ENCODE data around the gene PTPRT.
"Not testable (repeated sequence)": the region's sequence is repeated elsewhere in the genome, so short reads cannot be mapped to it uniquely, and the experiment has no call there.

Gene PTPRT

DNA sequence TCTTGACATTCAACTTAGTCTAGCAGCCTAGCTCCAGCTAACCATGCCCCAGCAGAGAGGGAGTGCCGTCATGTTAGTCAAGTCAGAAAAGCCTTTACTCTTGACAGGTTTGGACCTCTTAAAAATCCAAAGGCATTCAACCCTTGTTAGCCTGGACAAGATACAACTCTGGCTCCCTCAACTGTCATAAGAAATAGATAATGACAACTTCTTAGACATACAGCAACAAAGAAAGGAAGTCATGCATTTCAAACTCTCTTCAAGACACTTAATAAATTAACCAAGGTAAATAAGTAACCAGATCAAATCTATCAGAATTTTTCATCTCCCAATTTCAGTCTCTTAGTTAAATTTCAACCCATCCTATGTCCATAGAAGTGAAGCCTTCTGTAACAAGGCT is 22.7 kb downstream of the PTPRT start:
- Histone ChIP-seq H3K27me3 (ENCODE audit: control insufficient read depth in 1 of 2, insufficient read depth in 2 of 2, low read length in 2 of 2) (no peaks in the 10 kb centered on the region), H3K36me3 (ENCODE audit: control insufficient read depth in 1 of 2, insufficient read depth in 2 of 2, low read length in 2 of 2) (no peaks in the 10 kb centered on the region), H3K4me1 (ENCODE audit: control insufficient read depth in 1 of 2, insufficient read depth in 2 of 2, low read length in 2 of 2) (no peaks in the 10 kb centered on the region), H3K9me3 (ENCODE audit: control insufficient read depth in 1 of 2, low read length in 2 of 2) (no peaks in the 10 kb centered on the region), H3K4me3 (ENCODE audit: low read depth in 1 of 2, low read length in 2 of 2) (no peak overlapping the region), H3K9ac (ENCODE audit: low read depth in 1 of 2, low read length in 2 of 2) (no peak overlapping the region), H3K27ac (ENCODE audit: low read depth, low read length) (no peak overlapping the region)

DNA sequence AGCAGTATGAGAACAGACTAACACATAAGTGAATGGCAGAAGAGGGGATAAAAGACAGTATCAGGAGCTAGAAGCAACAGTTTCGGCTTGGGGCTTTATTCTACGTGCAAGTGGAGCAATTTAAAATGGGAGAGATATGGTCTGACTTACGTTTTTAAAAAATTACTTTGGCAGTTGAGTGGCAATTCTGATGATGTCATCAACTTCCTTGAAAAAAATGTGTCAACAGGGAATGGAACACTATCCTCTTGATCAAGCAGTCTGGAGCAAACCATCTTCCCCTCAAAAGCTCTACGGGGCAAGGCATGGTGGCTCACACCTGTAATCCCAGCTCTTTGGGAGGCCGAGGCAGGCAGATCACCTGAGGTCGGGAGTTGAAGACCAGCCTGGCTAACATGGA is 24.1 kb downstream of the PTPRT start:
- no peaks in the 10 kb centered on the region for H3K27me3 ChIP-seq (ENCODE audit: control insufficient read depth in 1 of 2, insufficient read depth in 2 of 2, low read length in 2 of 2)
- H3K9ac ChIP-seq (ENCODE audit: low read depth in 1 of 2, low read length in 2 of 2): no peak overlapping the region
- H3K27ac ChIP-seq (ENCODE audit: low read depth, low read length): no peak overlapping the region
- H3K4me1 ChIP-seq (ENCODE audit: control insufficient read depth in 1 of 2, insufficient read depth in 2 of 2, low read length in 2 of 2): no peaks in the 10 kb centered on the region
- no peak overlapping the region for H3K4me3 ChIP-seq (ENCODE audit: low read depth in 1 of 2, low read length in 2 of 2)
- no peaks in the 10 kb centered on the region for H3K9me3 ChIP-seq (ENCODE audit: control insufficient read depth in 1 of 2, low read length in 2 of 2)
- H3K36me3 ChIP-seq (ENCODE audit: control insufficient read depth in 1 of 2, insufficient read depth in 2 of 2, low read length in 2 of 2): no peaks in the 10 kb centered on the region

DNA sequence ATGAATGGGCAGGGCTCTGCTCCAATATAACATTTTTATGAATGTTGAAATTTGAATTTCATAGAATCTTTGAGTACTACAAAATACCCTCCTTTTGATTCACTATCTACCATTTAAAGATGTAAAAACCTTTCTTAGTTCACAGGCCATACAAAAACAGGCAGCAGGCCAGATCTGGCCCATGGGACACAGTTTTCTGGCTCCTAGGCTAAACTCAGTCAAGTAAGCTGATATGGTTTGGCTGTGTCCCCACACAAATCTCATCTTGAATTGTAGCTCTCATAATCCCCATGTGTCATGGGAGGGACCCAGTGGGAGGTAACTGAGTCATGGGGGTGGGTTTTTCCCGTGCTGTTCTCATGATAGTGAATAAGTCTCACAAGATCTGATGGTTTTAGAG is 25.0 kb downstream of the PTPRT start:
- H3K27me3 ChIP-seq (ENCODE audit: control insufficient read depth in 1 of 2, insufficient read depth in 2 of 2, low read length in 2 of 2); H3K4me1 ChIP-seq (ENCODE audit: control insufficient read depth in 1 of 2, insufficient read depth in 2 of 2, low read length in 2 of 2); H3K36me3 ChIP-seq (ENCODE audit: control insufficient read depth in 1 of 2, insufficient read depth in 2 of 2, low read length in 2 of 2); H3K9ac ChIP-seq (ENCODE audit: low read depth in 1 of 2, low read length in 2 of 2); H3K27ac ChIP-seq (ENCODE audit: low read depth, low read length); H3K9me3 ChIP-seq (ENCODE audit: control insufficient read depth in 1 of 2, low read length in 2 of 2); H3K4me3 ChIP-seq (ENCODE audit: low read depth in 1 of 2, low read length in 2 of 2): not testable (repeated sequence)

DNA sequence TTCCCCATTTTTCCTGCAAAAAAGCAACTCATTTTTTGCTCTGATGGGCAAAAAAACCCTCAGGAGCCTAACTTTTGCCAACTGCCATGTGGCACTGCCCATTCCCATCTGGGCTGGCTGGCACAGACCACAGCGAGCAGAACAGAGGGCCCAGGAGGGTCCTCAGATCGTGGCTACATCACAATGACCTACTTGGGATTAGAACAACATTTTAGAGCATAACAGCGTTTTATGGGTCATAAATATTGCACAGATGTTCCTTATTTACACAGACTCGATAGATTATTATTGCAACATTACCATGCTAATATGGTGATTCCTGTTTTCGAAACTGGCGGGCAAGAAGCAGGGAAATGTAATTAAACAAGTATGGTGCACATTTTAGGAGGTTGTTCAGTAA is 28.0 kb downstream of the PTPRT start:
- Histone ChIP-seq H3K9ac (ENCODE audit: low read depth in 1 of 2, low read length in 2 of 2) (no peak overlapping the region), H3K9me3 (ENCODE audit: control insufficient read depth in 1 of 2, low read length in 2 of 2) (no peaks in the 10 kb centered on the region), H3K27ac (ENCODE audit: low read depth, low read length) (no peak overlapping the region), H3K4me1 (ENCODE audit: control insufficient read depth in 1 of 2, insufficient read depth in 2 of 2, low read length in 2 of 2) (no peaks in the 10 kb centered on the region), H3K36me3 (ENCODE audit: control insufficient read depth in 1 of 2, insufficient read depth in 2 of 2, low read length in 2 of 2) (no peaks in the 10 kb centered on the region), H3K27me3 (ENCODE audit: control insufficient read depth in 1 of 2, insufficient read depth in 2 of 2, low read length in 2 of 2) (no peaks in the 10 kb centered on the region), H3K4me3 (ENCODE audit: low read depth in 1 of 2, low read length in 2 of 2) (no peak overlapping the region)

DNA sequence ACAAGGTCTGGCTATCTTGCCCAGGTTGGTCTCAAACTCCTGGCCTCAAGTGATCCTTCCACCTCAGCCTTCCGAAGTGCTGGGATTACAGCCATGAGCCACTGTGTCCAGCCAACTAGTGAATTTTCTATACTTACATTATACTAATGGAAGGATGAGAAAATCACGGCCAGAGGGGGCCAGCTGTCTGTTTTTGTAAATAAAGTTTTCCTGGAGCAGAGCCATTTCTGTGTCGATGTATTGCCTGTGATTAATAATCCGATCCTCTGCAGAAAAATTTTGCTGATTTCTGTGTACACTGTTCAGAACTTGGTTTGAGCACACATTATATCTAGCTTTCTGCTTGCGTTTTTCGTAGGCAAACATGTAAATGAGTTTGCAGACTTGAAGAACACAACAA is 28.8 kb downstream of the PTPRT start:
- Histone ChIP-seq H3K9me3 (ENCODE audit: control insufficient read depth in 1 of 2, low read length in 2 of 2) (no peaks in the 10 kb centered on the region), H3K27me3 (ENCODE audit: control insufficient read depth in 1 of 2, insufficient read depth in 2 of 2, low read length in 2 of 2) (no peaks in the 10 kb centered on the region)

DNA sequence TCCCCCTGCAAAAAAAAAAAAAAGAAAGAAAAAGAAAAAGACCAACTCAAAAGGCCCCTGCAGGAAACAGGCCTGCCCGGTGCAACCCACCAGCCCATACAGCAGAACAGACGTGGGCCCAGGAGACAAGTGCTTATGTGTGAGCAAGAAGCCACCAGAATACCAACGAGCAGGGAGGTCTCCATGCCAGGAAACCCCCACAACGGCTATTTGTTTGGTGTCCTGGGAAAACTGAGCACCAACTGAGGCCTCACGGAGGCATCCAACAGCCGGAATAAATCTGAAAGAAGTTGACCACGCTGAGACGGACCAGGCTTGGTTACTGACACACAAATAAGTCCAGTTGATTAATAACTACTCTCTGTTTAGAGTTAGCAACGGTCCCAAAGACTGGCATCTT is 29.7 kb downstream of the PTPRT start:
- no peaks in the 10 kb centered on the region for H3K36me3 ChIP-seq (ENCODE audit: control insufficient read depth in 1 of 2, insufficient read depth in 2 of 2, low read length in 2 of 2)
- H3K27ac ChIP-seq (ENCODE audit: low read depth, low read length): no peak overlapping the region
- H3K4me3 ChIP-seq (ENCODE audit: low read depth in 1 of 2, low read length in 2 of 2): no peak overlapping the region
- no peaks in the 10 kb centered on the region for H3K27me3 ChIP-seq (ENCODE audit: control insufficient read depth in 1 of 2, insufficient read depth in 2 of 2, low read length in 2 of 2)
- H3K9me3 ChIP-seq (ENCODE audit: control insufficient read depth in 1 of 2, low read length in 2 of 2): no peaks in the 10 kb centered on the region
- H3K9ac ChIP-seq (ENCODE audit: low read depth in 1 of 2, low read length in 2 of 2): no peak overlapping the region
- H3K4me1 ChIP-seq (ENCODE audit: control insufficient read depth in 1 of 2, insufficient read depth in 2 of 2, low read length in 2 of 2): no peaks in the 10 kb centered on the region

More for the DNA sequence above, 28.8 kb downstream of the PTPRT start:
- Histone ChIP-seq H3K4me3 (ENCODE audit: low read depth in 1 of 2, low read length in 2 of 2) (no peak overlapping the region), H3K27ac (ENCODE audit: low read depth, low read length) (no peak overlapping the region), H3K4me1 (ENCODE audit: control insufficient read depth in 1 of 2, insufficient read depth in 2 of 2, low read length in 2 of 2) (no peaks in the 10 kb centered on the region), H3K36me3 (ENCODE audit: control insufficient read depth in 1 of 2, insufficient read depth in 2 of 2, low read length in 2 of 2) (no peaks in the 10 kb centered on the region), H3K9ac (ENCODE audit: low read depth in 1 of 2, low read length in 2 of 2) (no peak overlapping the region)

DNA sequence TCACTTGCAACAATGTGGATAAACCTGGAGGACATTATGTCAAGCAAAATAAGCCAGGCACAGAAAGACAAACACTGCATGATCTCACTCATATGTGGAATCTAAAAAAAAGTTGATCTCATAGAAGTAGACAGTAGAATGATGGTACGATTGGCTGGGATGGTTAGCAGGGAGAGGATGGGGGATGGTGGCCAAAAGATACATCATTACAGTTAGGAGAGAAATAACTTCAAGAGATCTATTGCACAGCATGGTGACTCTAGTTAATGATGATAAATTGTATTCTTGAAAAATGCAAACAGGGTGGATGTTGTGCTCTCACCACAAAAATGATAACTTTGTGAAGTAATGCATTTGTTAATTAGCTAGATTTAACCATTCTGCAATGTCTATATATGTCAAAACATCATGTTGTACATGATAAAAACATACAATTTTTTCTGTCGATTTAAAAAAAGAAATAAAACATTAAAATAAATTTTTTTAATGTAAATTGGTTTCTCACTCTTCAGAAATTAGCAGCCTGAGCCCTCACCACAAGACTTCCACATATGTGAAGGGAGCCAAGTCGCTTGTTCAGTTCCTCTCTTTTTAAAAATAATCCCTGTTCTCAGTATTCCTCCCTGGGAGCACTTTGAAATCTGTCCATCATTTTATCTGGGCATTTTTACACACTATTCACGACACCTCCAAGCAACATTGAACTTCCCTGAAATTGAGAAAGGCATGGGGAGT is 34.2 kb downstream of the PTPRT start:
- no peak overlapping the region for H3K27ac ChIP-seq (ENCODE audit: low read depth, low read length)
- H3K9ac ChIP-seq (ENCODE audit: low read depth in 1 of 2, low read length in 2 of 2): no peak overlapping the region
- H3K27me3 ChIP-seq (ENCODE audit: control insufficient read depth in 1 of 2, insufficient read depth in 2 of 2, low read length in 2 of 2): no peaks in the 10 kb centered on the region
- H3K9me3 ChIP-seq (ENCODE audit: control insufficient read depth in 1 of 2, low read length in 2 of 2): no peaks in the 10 kb centered on the region
- H3K4me1 ChIP-seq (ENCODE audit: control insufficient read depth in 1 of 2, insufficient read depth in 2 of 2, low read length in 2 of 2): no peaks in the 10 kb centered on the region
- H3K36me3 ChIP-seq (ENCODE audit: control insufficient read depth in 1 of 2, insufficient read depth in 2 of 2, low read length in 2 of 2): no peaks in the 10 kb centered on the region
- H3K4me3 ChIP-seq (ENCODE audit: low read depth in 1 of 2, low read length in 2 of 2): no peak overlapping the region

DNA sequence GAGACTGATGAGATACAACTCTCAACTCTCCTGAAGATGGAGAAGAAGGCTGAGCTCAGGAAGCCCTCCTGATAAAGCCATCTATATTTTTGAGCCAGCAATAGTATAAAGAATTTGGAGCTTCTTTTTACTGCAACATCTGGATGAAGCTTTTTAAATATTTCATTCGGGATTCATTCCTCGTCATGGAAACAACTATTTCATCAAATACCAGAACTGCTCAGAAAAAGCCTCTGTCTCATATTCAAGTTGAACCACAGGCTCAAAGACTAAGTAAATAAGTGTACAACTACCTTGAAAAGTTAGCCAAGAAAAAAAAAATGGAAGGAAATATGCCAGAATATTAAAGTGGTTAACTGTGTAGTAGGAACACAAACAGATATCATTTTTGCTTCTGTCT is 37.8 kb downstream of the PTPRT start:
- Histone ChIP-seq H3K9ac (ENCODE audit: low read depth in 1 of 2, low read length in 2 of 2) (no peak overlapping the region), H3K27ac (ENCODE audit: low read depth, low read length) (no peak overlapping the region), H3K4me3 (ENCODE audit: low read depth in 1 of 2, low read length in 2 of 2) (no peak overlapping the region), H3K36me3 (ENCODE audit: control insufficient read depth in 1 of 2, insufficient read depth in 2 of 2, low read length in 2 of 2) (no peaks in the 10 kb centered on the region), H3K9me3 (ENCODE audit: control insufficient read depth in 1 of 2, low read length in 2 of 2) (no peaks in the 10 kb centered on the region), H3K4me1 (ENCODE audit: control insufficient read depth in 1 of 2, insufficient read depth in 2 of 2, low read length in 2 of 2) (no peaks in the 10 kb centered on the region), H3K27me3 (ENCODE audit: control insufficient read depth in 1 of 2, insufficient read depth in 2 of 2, low read length in 2 of 2) (no peaks in the 10 kb centered on the region)

DNA sequence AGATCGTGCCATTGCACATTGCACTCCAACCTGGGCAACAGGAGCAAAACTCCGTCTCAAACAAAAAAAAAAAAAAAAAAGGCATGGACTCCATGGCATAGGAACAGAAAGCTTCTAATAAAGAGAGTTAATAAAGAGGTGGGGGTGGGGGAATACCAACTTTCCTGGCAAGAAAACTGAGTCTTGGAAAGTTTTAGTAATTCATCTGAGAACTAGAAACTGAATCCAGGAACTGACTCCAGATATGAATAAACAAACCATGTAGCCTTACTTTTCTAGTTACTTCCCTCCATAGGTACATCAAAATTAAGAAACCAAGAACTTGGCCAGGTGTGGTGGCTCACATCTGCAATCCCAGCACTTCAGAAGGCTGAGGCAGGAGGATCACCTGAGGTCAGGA is 38.5 kb downstream of the PTPRT start:
- H3K36me3 ChIP-seq (ENCODE audit: control insufficient read depth in 1 of 2, insufficient read depth in 2 of 2, low read length in 2 of 2): no peaks in the 10 kb centered on the region

DNA sequence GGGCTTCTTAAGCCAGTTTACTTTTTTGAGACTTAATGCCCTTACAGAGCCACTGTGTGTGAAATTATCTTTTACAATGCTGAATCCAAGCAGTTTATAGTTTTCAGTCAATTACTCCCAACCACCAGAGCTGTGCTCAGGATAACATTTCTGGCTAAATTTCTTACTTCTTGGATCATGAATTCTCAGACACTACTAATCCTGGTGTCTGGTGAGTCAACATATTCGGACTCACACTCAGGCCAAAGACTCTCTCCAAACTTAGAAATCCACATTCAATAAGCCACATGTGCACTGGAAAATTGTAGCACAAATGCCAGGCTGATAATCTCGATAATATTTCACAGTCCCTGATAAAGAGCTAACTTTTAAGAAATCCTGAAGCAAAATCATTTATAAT is 49.0 kb downstream of the PTPRT start:
- Histone ChIP-seq H3K4me1 (ENCODE audit: control insufficient read depth in 1 of 2, insufficient read depth in 2 of 2, low read length in 2 of 2) (no peaks in the 10 kb centered on the region), H3K4me3 (ENCODE audit: low read depth in 1 of 2, low read length in 2 of 2) (no peak overlapping the region), H3K27me3 (ENCODE audit: control insufficient read depth in 1 of 2, insufficient read depth in 2 of 2, low read length in 2 of 2) (no peaks in the 10 kb centered on the region), H3K9me3 (ENCODE audit: control insufficient read depth in 1 of 2, low read length in 2 of 2) (no peaks in the 10 kb centered on the region), H3K27ac (ENCODE audit: low read depth, low read length) (no peak overlapping the region), H3K36me3 (ENCODE audit: control insufficient read depth in 1 of 2, insufficient read depth in 2 of 2, low read length in 2 of 2) (no peaks in the 10 kb centered on the region), H3K9ac (ENCODE audit: low read depth in 1 of 2, low read length in 2 of 2) (no peak overlapping the region)

More for the DNA sequence above, 38.5 kb downstream of the PTPRT start:
- no peak overlapping the region for H3K9ac ChIP-seq (ENCODE audit: low read depth in 1 of 2, low read length in 2 of 2)
- no peaks in the 10 kb centered on the region for H3K4me1 ChIP-seq (ENCODE audit: control insufficient read depth in 1 of 2, insufficient read depth in 2 of 2, low read length in 2 of 2)
- H3K27me3 ChIP-seq (ENCODE audit: control insufficient read depth in 1 of 2, insufficient read depth in 2 of 2, low read length in 2 of 2): no peaks in the 10 kb centered on the region
- no peaks in the 10 kb centered on the region for H3K9me3 ChIP-seq (ENCODE audit: control insufficient read depth in 1 of 2, low read length in 2 of 2)
- H3K27ac ChIP-seq (ENCODE audit: low read depth, low read length): no peak overlapping the region
- H3K4me3 ChIP-seq (ENCODE audit: low read depth in 1 of 2, low read length in 2 of 2): no peak overlapping the region

Data from duodenal mucosa (tissue), 2 donors.